HG02884 (cell line): Measurements from ENCODE around the gene GATA5.
"Not testable (repeated sequence)": the region's sequence is repeated elsewhere in the genome, so short reads cannot be mapped to it uniquely, and the experiment has no call there.

Source experiments
- ATAC-seq: cut with Tn5 transposase; IDR thresholded peaks from one replicate; pipeline ENCODE4 v1.9.1; 2021; ENCODE audit warnings: mild to moderate bottlenecking, moderate library complexity; ENCODE audit not compliant: unreplicated experiment

Gene GATA5

GRCh38 chr20:62433658-62434497, 41.9 kb downstream of the GATA5 start:
- no peak for ATAC-seq

GRCh38 chr20:62430866-62431447, 44.8 kb downstream of the GATA5 start:
- no peak for ATAC-seq

- ATAC-seq, result no peak
Observed at GRCh38 chr20:62430311-62430853, 45.4 kb downstream of the GATA5 start.

- no peak for ATAC-seq
Observed at GRCh38 chr20:62429455-62430310, 46.1 kb downstream of the GATA5 start.

- ATAC-seq, result no peak
Observed at GRCh38 chr20:62428396-62429295, 47.1 kb downstream of the GATA5 start.

GRCh38 chr20:62428002-62428372, 47.8 kb downstream of the GATA5 start:
- no peak for ATAC-seq

GRCh38 chr20:62427172-62428001, 48.4 kb downstream of the GATA5 start, which contains the start of gene RBBP8NL:
RBBP8NL (minus strand) TSS chr20:62427539; CDS start chr20:62419647, 7,892 bp downstream.
- no peak for ATAC-seq

GRCh38 chr20:62426699-62427131, 49.1 kb downstream of the GATA5 start:
- ATAC-seq, result no peak

- ATAC-seq, result not testable (repeated sequence)
Observed at GRCh38 chr20:62426059-62426348, 49.8 kb downstream of the GATA5 start.

GRCh38 chr20:62425281-62426058, 50.3 kb downstream of the GATA5 start:
- no peak for ATAC-seq

GRCh38 chr20:62424249-62425107, 51.3 kb downstream of the GATA5 start:
- ATAC-seq, result no peak

- no peak for ATAC-seq
Observed at GRCh38 chr20:62423326-62423706, 52.5 kb downstream of the GATA5 start.

GRCh38 chr20:62422636-62423325, 53.0 kb downstream of the GATA5 start:
- ATAC-seq, result no peak

GRCh38 chr20:62421716-62421990, 54.1 kb downstream of the GATA5 start:
- ATAC-seq, result no peak

- no peak for ATAC-seq
Observed at GRCh38 chr20:62420846-62421715, 54.7 kb downstream of the GATA5 start.

- ATAC-seq, result no peak
Observed at GRCh38 chr20:62419759-62420158, 56.0 kb downstream of the GATA5 start.
